Hepatocyte (in vitro differentiated cells): Measurements from ENCODE around the gene EEF1AKMT3. TPM values are rescaled to one million over a fixed set of nuclear protein-coding genes. Genes with fewer than 3 reads are reported as not detected.

Experiments used
- DNase-seq: peaks from one replicate; pipeline ENCODE4 v3.0.0-alpha.2; 2016; ENCODE audit warnings: low spot score
- H2AFZ ChIP-seq: fragments of 200-600 bp; sonication (generic); 2 replicates; pipeline ENCODE4 v1.6.0; 2016; ENCODE audit warnings: antibody characterized with exemption, mild to moderate bottlenecking
- H3K27ac ChIP-seq: fragments of 200-600 bp; sonication (generic); 2 replicates; pipeline ENCODE4 v1.5.1; 2016; ENCODE audit warnings: mild to moderate bottlenecking
- H3K27me3 ChIP-seq: fragments of 200-600 bp; sonication (generic); 2 replicates; pipeline ENCODE4 v1.6.1; 2016
- H3K36me3 ChIP-seq: fragments of 200-600 bp; sonication (generic); replicated peaks from 2 replicates; pipeline ENCODE4 v1.5.1; 2016; ENCODE audit warnings: low read depth; ENCODE audit not compliant: insufficient read depth
- H3K4me1 ChIP-seq: fragments of 200-600 bp; sonication (generic); 2 replicates; pipeline ENCODE4 v1.5.1; 2016; ENCODE audit warnings: mild to moderate bottlenecking, moderate library complexity; ENCODE audit not compliant: insufficient read depth
- H3K4me2 ChIP-seq: fragments of 200-600 bp; sonication (generic); 2 replicates; pipeline ENCODE4 v1.6.0; 2016
- H3K4me3 ChIP-seq: fragments of 200-600 bp; sonication (generic); 2 replicates; pipeline ENCODE4 v1.5.1; 2016; ENCODE audit warnings: mild to moderate bottlenecking
- H3K79me2 ChIP-seq: fragments of 200-600 bp; sonication (generic); 2 replicates; pipeline ENCODE4 v1.6.0; 2017; ENCODE audit warnings: mild to moderate bottlenecking
- H3K9me2 ChIP-seq: fragments of 200-600 bp; sonication (generic); replicated peaks from 2 replicates; pipeline ENCODE4 v1.6.0; 2017; ENCODE audit warnings: mild to moderate bottlenecking; ENCODE audit not compliant: insufficient read depth
- H3K9me3 ChIP-seq: fragments of 200-600 bp; sonication (generic); 2 replicates; pipeline ENCODE4 v1.5.1; 2016; ENCODE audit warnings: low read depth, mild to moderate bottlenecking
- H4K20me1 ChIP-seq: fragments of 200-600 bp; sonication (generic); 2 replicates; pipeline ENCODE4 v1.6.0; 2016; ENCODE audit warnings: mild to moderate bottlenecking; ENCODE audit not compliant: insufficient read depth, poor library complexity, severe bottlenecking
- EZH2 ChIP-seq: fragments of 200-600 bp; sonication (generic); IDR thresholded peaks from 2 replicates; pipeline ENCODE4 v1.6.1; 2016; ENCODE audit warnings: antibody characterized with exemption, mild to moderate bottlenecking, borderline replicate concordance
- EZH2phosphoT487 ChIP-seq: fragments of 200-600 bp; sonication (generic); IDR thresholded peaks from one replicate; pipeline ENCODE4 v1.6.1; 2018; ENCODE audit warnings: antibody characterized with exemption, mild to moderate bottlenecking, low read depth, moderate library complexity; ENCODE audit not compliant: unreplicated experiment, severe bottlenecking
- WGBS: methylation state at CpG from one replicate; pipeline ENCODE4 v1.1.6; 2016; ENCODE audit warnings: low lambda C conversion rate; ENCODE audit errors: missing lambda C conversion rate; 5-methylcytosine and 5-hydroxymethylcytosine counted together
- polyA plus RNA-seq: library from polyadenylated mRNA; unstranded; fragments of >200 nt; fragmentation: Nextera tagmentation; extraction: Ambion mirVana; gene quantifications from 2 replicates; pipeline ENCODE4 v1.2.1, GENCODE V29; 2016
- total RNA-seq: library from RNA; depleted of rRNA; stranded (reverse); fragments of >200 nt; gene quantifications from 2 replicates; pipeline ENCODE4 v1.2.3, GENCODE V29; 2014
- TF ChIP-seq, protein P1 (sequence below): fragments of 200-600 bp; sonication (generic); IDR thresholded peaks from 2 replicates; pipeline ENCODE4 v1.5.1; 2016; ENCODE audit warnings: antibody characterized with exemption, mild to moderate bottlenecking; ENCODE audit not compliant: poor library complexity

Gene EEF1AKMT3
- total and polyA plus RNA-seq, 2 experiments from 2014 or later, result 4.5 to 7.6 TPM

DNA sequence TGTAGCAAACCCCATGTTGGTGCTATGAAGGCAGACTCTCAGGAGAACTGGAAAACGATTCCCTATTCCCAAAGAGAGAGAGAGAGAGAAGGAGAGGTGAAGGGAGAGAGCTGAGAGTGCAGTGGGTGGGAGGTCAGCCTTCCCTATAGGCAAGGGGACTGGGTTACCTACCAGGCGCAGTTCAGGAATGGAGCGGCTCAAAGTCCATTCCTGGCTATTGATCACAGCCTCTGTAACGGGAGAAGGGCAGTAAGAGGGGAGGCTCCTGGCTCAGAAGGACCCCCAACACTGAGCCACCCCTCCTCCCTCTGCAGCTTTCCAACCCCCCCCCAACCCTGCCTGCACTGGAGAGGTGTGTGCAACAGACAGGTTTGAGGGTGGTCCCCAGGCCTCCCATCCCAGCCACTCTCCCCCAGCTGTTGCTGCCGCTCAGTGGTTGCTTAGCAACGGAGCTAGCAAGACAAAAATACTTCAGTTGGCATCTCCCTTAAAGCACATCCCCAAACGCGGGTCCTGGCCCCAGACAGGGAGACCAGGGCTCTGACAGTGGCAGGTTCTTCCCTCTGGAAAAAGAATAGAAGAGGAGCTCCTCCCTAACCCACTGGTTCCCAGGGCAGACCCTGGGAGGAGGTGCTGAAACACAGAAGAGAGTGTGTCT is 37.1 kb upstream of the EEF1AKMT3 start:
- Histone ChIP-seq H3K4me2 (peak overlapping the region; percentile 94), H4K20me1 (no peaks in the 10 kb centered on the region), H3K79me2 (no peaks in the 10 kb centered on the region), H3K36me3 (no peaks in the 10 kb centered on the region), H3K27ac (no peak overlapping the region), H3K4me3 (no peak overlapping the region), H3K27me3 (peaks cover 99% of the 10 kb centered on the region), H3K9me3 (no peaks in the 10 kb centered on the region), H3K4me1 (peaks cover 23% of the 10 kb centered on the region), H2AFZ (no peak overlapping the region), H3K9me2 (no peaks in the 10 kb centered on the region)
- no peak for DNase-seq
- 14% methylated on average over 8 of the region's 8 CpGs for WGBS
- TF ChIP-seq, protein P1, sequence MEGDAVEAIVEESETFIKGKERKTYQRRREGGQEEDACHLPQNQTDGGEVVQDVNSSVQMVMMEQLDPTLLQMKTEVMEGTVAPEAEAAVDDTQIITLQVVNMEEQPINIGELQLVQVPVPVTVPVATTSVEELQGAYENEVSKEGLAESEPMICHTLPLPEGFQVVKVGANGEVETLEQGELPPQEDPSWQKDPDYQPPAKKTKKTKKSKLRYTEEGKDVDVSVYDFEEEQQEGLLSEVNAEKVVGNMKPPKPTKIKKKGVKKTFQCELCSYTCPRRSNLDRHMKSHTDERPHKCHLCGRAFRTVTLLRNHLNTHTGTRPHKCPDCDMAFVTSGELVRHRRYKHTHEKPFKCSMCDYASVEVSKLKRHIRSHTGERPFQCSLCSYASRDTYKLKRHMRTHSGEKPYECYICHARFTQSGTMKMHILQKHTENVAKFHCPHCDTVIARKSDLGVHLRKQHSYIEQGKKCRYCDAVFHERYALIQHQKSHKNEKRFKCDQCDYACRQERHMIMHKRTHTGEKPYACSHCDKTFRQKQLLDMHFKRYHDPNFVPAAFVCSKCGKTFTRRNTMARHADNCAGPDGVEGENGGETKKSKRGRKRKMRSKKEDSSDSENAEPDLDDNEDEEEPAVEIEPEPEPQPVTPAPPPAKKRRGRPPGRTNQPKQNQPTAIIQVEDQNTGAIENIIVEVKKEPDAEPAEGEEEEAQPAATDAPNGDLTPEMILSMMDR, result no peak
- TF ChIP-seq EZH2, result no peak

DNA sequence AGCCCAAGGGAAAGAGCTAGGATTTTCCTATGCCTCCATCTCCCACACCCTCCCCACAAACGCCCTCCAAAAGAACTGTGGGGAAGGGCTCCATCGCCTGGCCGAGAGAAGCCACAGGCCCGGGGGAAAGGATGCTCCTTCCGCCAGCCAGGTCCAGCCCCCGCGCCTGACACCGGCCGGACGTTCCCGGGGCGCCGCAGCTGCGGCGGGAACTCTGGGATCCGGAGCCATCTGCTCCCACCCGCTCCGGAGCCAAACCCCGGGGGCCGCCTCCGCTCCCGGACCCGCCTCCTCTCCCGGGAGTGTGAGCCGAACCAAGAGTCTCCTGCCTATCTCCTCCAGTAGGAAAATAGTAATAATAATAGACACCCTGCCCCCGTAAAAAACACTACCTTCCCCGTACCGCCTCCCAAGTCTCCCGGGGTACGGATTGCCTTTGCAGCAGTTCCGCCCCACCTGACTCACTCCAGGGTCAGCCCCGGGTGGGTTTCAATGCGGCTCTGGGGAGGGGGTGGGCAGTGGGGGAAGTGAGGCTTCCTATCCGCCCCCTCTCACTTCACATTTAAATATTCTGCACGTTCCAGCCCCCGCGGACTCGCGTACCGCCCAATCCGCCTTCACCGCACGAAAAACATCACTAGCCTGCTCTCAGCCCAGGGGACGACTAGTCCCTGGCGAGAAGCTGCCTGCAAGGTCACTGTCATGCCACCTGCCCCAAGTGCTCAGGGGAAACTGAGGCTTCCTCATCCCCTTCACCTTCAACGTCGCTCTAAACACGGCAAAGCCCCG is 36.3 kb upstream of the EEF1AKMT3 start:
- Histone ChIP-seq H3K36me3 (no peaks in the 10 kb centered on the region), H3K4me1 (peaks cover 23% of the 10 kb centered on the region), H2AFZ (peak overlapping the region; percentile 45), H3K9me2 (no peaks in the 10 kb centered on the region), H4K20me1 (no peaks in the 10 kb centered on the region), H3K79me2 (no peaks in the 10 kb centered on the region), H3K4me2 (peak overlapping the region; percentile 94), H3K27me3 (peaks cover 100% of the 10 kb centered on the region), H3K4me3 (no peak overlapping the region), H3K27ac (no peak overlapping the region), H3K9me3 (no peaks in the 10 kb centered on the region)
- peak; percentile 56 for DNase-seq
- 2% methylated on average over 41 of the region's 49 CpGs for WGBS
- TF ChIP-seq EZH2 (peak; percentile 8), EZH2phosphoT487 (peak; percentile 23)
- TF ChIP-seq, protein P1, result peak; percentile 37

DNA sequence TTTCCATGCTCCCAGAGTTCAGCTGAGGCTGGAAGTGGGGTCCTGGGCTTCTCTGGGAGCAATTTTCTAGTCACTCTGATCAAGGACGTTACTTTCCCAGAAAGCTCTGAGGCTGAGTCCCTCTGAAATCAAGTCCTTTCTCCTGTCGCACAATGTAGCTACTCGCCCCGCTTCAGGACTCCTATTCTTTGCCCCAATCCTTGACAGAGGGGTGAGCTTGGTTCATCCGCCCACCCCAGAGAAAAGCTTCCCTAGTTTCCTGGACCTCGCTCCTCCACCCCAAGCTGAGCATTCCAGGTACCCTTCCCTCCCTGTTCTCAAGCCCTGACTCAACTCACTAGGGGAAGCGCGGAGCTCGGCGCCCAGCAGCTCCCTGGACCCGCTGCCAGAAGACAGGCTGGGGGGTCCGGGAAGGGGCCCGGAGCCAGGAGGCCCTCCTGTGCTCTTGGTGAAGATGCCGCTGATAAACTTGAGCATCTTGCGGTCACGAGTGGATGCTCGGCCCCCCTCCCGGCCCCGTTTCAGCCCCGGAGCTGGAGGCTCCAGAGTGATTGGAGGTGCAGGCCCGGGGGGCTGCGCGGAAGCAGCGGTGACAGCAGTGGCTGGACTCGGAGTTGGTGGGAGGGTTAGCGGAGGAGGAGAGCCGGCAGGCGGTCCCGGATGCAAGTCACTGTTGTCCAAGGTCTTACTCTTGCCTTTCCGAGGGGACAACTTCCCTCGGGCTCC is 35.5 kb upstream of the EEF1AKMT3 start:
- H3K4me1 ChIP-seq, result peaks cover 23% of the 10 kb centered on the region
- H4K20me1 ChIP-seq, result no peaks in the 10 kb centered on the region
- H3K9me2 ChIP-seq, result no peaks in the 10 kb centered on the region
- no peaks in the 10 kb centered on the region for H3K36me3 ChIP-seq
- TF ChIP-seq EZH2, result peak; percentile 81
- TF ChIP-seq, protein P1, result no peak
- TF ChIP-seq EZH2phosphoT487, result peak; percentile 23
- WGBS, result 3% methylated on average over 25 of the region's 31 CpGs
- no peak for DNase-seq
- H3K4me2 ChIP-seq, result peak overlapping the region; percentile 94
- H3K27me3 ChIP-seq, result peaks cover 100% of the 10 kb centered on the region
- H3K9me3 ChIP-seq, result no peaks in the 10 kb centered on the region
- no peaks in the 10 kb centered on the region for H3K79me2 ChIP-seq
- H3K27ac ChIP-seq, result no peak overlapping the region
- peak overlapping the region; percentile 68 for H2AFZ ChIP-seq
- no peak overlapping the region for H3K4me3 ChIP-seq
